Mucosa of rectum (tissue), 2 donors: ENCODE results near the gene CAPZB.

Experiments used
- H3K27ac ChIP-seq, 2 donors: one replicate each; pipeline ENCODE4 v1.7.0; 2013; ENCODE audit warnings: inconsistent platforms in 2 of 2, low read depth in 2 of 2, low read length in 2 of 2
- H3K27me3 ChIP-seq, 2 donors: one replicate each; pipeline ENCODE4 v1.7.0; 2013; ENCODE audit warnings: low read length in 2 of 2; ENCODE audit not compliant: control insufficient read depth in 2 of 2, insufficient read depth in 2 of 2
- H3K36me3 ChIP-seq, 2 donors: one replicate each; pipeline ENCODE4 v1.7.0; 2013; ENCODE audit warnings: low read length in 2 of 2; ENCODE audit not compliant: control insufficient read depth in 2 of 2, insufficient read depth in 2 of 2
- H3K4me1 ChIP-seq, 2 donors: one replicate each; pipeline ENCODE4 v1.7.0; 2013; ENCODE audit warnings: low read length in 2 of 2, mild to moderate bottlenecking in 1 of 2; ENCODE audit not compliant: control insufficient read depth in 2 of 2, insufficient read depth in 2 of 2
- H3K4me3 ChIP-seq, 2 donors: one replicate each; pipeline ENCODE4 v1.7.0; 2013; ENCODE audit warnings: low read length in 2 of 2
- H3K9ac ChIP-seq, 2 donors: one replicate each; pipeline ENCODE4 v1.7.0; 2013; ENCODE audit warnings: low read length in 2 of 2, low read depth in 1 of 2, mild to moderate bottlenecking in 1 of 2
- H3K9me3 ChIP-seq, 2 donors: one replicate each; pipeline ENCODE4 v1.7.0; 2013; ENCODE audit warnings: low read length in 2 of 2; ENCODE audit not compliant: control insufficient read depth in 2 of 2
- donor health status: healthy.
- donor health status: Normal muscosa, but diverticular disease.

Gene CAPZB

DNA sequence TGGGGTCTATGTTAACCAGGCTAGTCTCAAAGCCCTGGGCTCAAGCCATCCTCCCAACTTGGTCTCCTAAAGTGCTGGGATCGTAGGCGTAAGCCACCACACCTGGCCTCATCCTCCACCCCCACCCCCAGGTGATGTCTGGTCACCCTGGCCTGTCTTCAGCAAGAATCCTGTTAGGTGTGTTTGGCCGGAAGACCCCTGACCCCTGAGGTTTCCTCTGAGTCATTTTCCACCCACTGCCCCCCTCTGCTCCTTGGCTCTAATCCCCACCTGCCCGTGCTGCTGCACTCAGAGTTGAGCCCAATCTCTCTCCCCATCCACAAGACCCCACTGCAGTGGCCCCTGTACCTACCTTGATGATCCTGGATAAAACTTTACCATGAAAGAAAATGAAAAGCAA is 148.1 kb downstream of the CAPZB start:
- Histone ChIP-seq H3K27ac (no peak overlapping the region), H3K27me3 (no peaks in the 10 kb centered on the region), H3K9ac (no peak overlapping the region), H3K4me1 (peaks cover 0 to 3% of the 10 kb centered on the region in 2 donors), H3K4me3 (no peak overlapping the region), H3K36me3 (peaks cover 18 to 26% of the 10 kb centered on the region in 2 donors), H3K9me3 (no peaks in the 10 kb centered on the region)

DNA sequence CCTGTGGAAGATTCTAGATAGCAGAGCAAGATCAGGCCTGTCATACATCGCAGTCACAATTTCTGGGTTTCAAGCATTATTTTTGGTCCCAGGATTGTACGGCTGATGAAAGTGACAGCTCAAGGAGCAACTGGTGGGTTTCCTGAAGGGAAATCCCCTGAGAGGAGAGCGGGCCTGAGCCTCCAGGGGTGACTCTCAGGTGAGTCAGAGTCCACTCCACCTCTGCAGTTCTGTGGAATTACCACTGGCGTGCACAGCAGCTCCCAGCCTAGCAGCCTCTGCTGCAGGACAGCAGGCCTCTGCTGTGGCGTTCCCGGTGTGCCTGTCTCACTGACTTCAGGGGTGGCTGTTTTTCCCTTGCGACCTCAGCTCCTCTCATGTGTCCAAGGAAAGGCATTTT is 148.8 kb downstream of the CAPZB start:
- H3K9ac ChIP-seq: no peak overlapping the region
- H3K4me1 ChIP-seq: no peaks in the 10 kb centered on the region
- peaks cover 15 to 21% of the 10 kb centered on the region in 2 donors for H3K36me3 ChIP-seq
- H3K27ac ChIP-seq: no peak overlapping the region
- H3K4me3 ChIP-seq: no peak overlapping the region
- no peaks in the 10 kb centered on the region for H3K27me3 ChIP-seq
- no peaks in the 10 kb centered on the region for H3K9me3 ChIP-seq

DNA sequence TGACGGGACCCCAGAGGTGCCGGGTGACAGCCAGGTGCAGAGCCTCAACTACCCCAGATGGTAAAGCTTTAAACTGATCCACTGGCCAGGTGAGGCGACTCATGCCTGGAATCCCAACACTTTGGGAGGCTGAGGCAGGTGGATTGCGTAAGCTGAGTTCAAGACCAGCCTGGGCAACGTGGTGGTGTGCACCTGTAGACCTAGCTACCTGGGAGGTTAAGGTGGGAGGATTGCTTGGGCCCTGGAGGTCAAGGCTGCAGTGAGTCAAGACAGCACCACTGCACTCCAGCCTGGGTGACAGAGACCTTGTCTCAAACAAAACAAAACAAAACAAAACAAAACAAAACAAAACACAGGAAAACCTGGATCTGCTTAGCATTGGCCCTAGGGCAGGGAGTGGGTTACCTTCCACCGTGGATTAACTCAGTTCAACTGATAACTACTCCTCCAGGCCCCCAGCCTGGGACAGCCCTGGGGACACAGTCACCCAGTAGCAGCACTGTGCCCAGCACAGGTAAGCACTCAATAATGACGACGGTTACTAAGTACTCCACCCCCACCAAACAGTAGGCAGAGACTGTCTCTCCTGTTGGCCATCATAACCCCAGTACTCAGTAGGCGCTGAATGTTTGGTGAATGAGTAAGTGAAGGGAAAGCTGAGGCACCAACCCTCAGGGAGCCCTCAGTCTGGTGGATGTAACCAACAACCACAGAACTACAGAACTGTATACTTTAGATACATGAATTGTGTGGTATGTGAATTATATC is 151.6 kb downstream of the CAPZB start:
- H3K36me3 ChIP-seq: peaks cover 5 to 7% of the 10 kb centered on the region in 2 donors
- H3K9ac ChIP-seq: no peak overlapping the region

DNA sequence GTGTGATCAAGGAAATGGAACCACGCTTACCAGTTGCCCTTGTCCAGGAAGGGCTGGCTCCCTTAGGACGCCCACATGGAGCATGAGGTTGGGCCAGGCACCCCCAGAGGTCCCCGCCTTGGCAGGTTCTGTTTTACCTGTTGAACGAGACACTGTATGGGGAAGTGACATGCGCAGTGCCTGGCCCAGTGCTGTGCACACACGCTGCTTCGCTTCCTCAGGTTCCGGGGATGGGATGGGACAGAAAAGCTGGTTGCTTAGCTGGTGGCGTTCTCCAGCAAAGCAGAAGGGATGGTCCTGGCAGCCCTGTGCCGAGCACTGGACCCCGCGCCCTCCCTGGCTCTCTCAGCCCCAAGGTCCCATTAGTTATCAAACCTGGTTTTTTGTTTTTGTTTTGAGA is 152.5 kb downstream of the CAPZB start:
- Histone ChIP-seq H3K27ac (no peak overlapping the region), H3K4me1 (peaks cover 0 to 4% of the 10 kb centered on the region in 2 donors), H3K27me3 (no peaks in the 10 kb centered on the region), H3K9ac (no peak overlapping the region), H3K4me3 (no peak overlapping the region), H3K9me3 (no peaks in the 10 kb centered on the region), H3K36me3 (peaks cover 2 to 8% of the 10 kb centered on the region in 2 donors)

More for the DNA sequence above, 151.6 kb downstream of the CAPZB start:
- Histone ChIP-seq H3K27me3 (no peaks in the 10 kb centered on the region), H3K9me3 (no peaks in the 10 kb centered on the region), H3K4me1 (peaks cover 0 to 4% of the 10 kb centered on the region in 2 donors), H3K27ac (no peak overlapping the region), H3K4me3 (no peak overlapping the region)

DNA sequence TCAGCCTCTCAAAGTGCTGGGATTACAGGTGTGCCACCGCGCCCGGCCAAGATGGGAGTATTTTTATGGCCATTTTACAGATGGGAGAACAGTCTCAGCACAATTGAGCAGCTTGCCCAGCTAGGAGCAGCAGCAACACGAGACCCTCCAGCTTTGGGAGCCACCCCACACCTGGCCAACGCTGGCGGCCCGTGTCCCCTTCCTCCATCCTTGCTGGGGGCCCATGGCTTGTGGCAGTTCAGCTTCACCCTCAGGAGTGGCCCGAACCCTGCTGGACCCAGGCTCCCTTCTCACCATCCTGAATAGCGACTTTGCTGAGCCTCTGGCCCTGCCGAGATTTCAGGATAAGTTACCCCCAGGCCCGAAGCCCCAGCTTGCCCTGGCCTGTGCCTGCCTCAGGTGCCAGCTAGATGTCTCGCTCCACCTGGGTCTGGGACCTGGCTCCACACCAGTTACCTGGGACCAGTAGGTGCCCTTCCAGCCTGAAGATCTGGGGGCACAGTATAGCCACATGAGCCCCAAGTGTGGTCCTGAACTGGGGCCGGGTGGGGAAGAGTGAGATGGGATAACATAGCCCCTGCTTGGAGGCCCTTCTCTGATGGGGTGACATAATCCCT is 154.0 kb downstream of the CAPZB start:
- Histone ChIP-seq H3K4me1 (peaks cover 0 to 4% of the 10 kb centered on the region in 2 donors), H3K9ac (no peak overlapping the region), H3K4me3 (no peak overlapping the region), H3K27me3 (no peaks in the 10 kb centered on the region), H3K36me3 (peaks cover 11 to 12% of the 10 kb centered on the region in 2 donors), H3K27ac (no peak overlapping the region), H3K9me3 (no peaks in the 10 kb centered on the region)

DNA sequence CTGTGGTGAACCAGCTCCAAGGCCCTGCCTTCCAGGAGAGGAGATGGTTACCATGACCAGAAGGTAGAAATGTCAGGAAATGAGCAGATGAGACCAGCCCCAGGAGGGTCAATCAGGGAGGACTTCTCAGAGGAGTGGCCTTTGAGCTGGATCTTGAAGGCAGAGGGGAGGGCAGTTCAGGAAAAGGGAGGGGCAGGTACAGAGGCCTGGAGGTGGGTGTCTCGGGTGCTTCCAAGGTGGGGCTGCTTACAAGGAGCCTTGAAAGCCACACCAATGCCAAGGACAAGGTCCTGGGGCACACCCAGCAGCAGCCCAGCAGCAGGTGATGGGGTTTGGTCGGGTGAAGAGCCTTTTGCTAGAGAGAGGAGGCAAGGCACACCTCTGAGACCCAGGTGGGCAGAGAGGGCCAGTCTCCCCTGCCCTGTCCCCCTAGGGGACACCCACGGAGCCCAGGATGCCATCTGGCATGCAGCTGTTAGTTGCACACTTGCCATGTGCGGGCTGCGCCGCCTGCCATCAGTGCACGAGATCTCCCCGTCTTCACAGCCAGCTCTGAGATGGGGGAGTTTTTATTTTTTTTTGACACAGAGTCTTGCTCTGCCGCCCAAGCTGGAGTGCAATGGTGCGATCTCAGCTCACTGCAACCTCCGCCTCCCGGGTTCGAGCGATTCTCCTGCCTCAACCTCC is 154.7 kb downstream of the CAPZB start:
- Histone ChIP-seq H3K36me3 (peaks cover 17 to 18% of the 10 kb centered on the region in 2 donors), H3K4me3 (no peak overlapping the region), H3K9me3 (no peaks in the 10 kb centered on the region), H3K9ac (no peak overlapping the region), H3K4me1 (peaks cover 0 to 4% of the 10 kb centered on the region in 2 donors), H3K27me3 (no peaks in the 10 kb centered on the region), H3K27ac (no peak overlapping the region)

DNA sequence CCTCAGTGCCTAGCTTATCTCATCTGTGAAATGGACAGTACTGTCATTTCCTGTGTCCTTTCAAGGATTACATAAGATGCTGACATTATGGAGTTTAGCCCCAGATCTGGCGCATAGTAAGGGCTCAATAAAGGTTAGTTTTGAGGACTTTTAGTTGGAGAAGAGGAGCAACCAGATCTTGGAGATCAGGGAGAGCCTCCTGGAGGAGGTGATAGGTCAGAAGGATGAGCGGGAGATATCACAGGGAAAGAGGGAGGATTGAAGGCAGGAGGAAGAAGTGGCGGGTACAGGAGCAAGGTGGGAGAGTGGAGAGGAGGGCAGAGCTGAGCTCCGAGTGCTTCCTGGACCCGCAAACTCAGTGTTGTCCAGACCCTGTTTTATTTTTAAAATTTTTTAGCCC is 155.7 kb downstream of the CAPZB start:
- Histone ChIP-seq H3K4me3 (no peak overlapping the region), H3K27ac (no peak overlapping the region), H3K27me3 (no peaks in the 10 kb centered on the region), H3K4me1 (peaks cover 0 to 4% of the 10 kb centered on the region in 2 donors), H3K36me3 (peaks cover 22 to 23% of the 10 kb centered on the region in 2 donors), H3K9me3 (no peaks in the 10 kb centered on the region), H3K9ac (no peak overlapping the region)

DNA sequence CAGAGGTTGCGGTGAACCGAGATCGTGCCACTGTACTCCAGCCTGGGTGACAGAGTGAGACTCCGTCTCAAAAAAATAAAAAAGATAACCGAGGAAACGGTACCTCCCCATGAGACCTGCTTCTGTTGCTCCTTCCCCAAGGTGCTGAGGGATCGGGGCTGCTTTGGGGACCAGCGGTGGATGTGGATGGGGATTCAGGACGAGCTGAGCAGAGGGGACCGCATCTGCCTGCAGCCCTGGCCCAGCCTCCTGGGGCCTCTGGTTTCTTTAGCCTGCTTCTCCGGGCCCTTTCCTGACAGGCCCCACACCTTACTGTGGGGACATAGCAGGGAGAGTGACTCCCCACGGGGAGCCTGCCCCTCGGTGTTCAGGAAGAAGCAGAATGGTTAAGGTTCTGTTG is 156.2 kb downstream of the CAPZB start:
- peaks cover 0 to 4% of the 10 kb centered on the region in 2 donors for H3K4me1 ChIP-seq

DNA sequence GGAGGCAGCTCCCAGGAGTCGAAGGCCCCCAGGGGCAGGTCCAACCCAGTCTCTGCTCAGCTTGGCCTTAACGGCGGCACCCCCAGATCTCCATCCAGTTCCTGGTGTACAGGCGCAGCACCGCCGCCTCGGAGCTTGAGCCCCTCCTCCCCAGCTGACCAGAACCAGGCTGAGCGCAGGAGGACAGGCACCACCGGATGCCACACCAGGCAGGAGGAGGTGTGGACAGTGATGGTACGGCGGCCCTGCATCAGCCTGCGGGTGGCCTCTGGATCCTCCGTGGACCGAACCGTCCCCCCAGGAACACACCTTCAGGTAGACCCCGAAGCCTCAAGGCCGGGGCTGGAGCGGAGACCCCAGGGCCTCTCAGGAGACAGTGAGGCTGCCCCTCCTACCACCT is 156.9 kb downstream of the CAPZB start:
- Histone ChIP-seq H3K27me3 (no peaks in the 10 kb centered on the region), H3K4me1 (peaks cover 0 to 4% of the 10 kb centered on the region in 2 donors), H3K9me3 (no peaks in the 10 kb centered on the region), H3K27ac (no peak overlapping the region), H3K9ac (no peak overlapping the region), H3K4me3 (no peak overlapping the region), H3K36me3 (peaks cover 22 to 30% of the 10 kb centered on the region in 2 donors)

More for the DNA sequence above, 156.2 kb downstream of the CAPZB start:
- Histone ChIP-seq H3K27ac (no peak overlapping the region), H3K4me3 (no peak overlapping the region), H3K27me3 (no peaks in the 10 kb centered on the region), H3K9me3 (no peaks in the 10 kb centered on the region), H3K9ac (no peak overlapping the region), H3K36me3 (peaks cover 22 to 26% of the 10 kb centered on the region in 2 donors)

DNA sequence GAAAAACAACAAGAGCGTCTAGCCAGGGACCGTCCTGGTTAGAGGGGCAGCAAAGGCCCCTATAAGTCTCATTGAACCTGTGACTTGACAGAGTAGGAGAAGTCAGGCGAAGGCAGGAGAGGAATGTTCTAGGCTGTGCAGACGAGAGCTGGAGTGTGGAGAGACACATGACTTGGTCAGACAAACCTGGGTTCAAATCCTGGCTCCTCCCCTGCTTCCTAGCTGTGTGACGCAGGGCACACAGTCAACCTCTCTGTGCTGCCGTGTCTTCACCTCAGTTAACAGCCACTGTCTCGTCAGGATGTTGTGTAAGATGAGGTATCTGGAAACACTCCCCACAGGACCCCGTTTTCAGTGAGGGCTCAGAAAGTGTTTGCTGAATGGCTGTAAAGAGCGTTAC is 157.6 kb downstream of the CAPZB start:
- no peak overlapping the region for H3K9ac ChIP-seq
- H3K4me1 ChIP-seq: peaks cover 0 to 4% of the 10 kb centered on the region in 2 donors
- H3K27me3 ChIP-seq: no peaks in the 10 kb centered on the region
- H3K36me3 ChIP-seq: peaks cover 22 to 30% of the 10 kb centered on the region in 2 donors
- H3K4me3 ChIP-seq: no peak overlapping the region
- no peaks in the 10 kb centered on the region for H3K9me3 ChIP-seq
- H3K27ac ChIP-seq: no peak overlapping the region
